ENCODE data around the gene RAB4A.

GRCh38 chr1:229251185-229251584 lies 19.7 kb upstream of the RAB4A start:
- TF ChIP-seq CTCF (IDR thresholded peaks at IDR 0.05), result no peak
- no peak for TF ChIP-seq POLR2A (IDR thresholded peaks at IDR 0.05)
